ENCODE results near the gene CPD. TPM values are rescaled to one million over a fixed set of nuclear protein-coding genes. Genes with fewer than 3 reads are reported as not detected.
A peak's percentile ranks its signal among the peaks of the same experiment; 100 is the strongest.

CPD gene
- total and polyA plus RNA-seq, 2 of the 13 experiments (the other 11 are each of a cell fraction or from before 2014, with no cell fraction given): 46.1 to 72.3 TPM

DNA sequence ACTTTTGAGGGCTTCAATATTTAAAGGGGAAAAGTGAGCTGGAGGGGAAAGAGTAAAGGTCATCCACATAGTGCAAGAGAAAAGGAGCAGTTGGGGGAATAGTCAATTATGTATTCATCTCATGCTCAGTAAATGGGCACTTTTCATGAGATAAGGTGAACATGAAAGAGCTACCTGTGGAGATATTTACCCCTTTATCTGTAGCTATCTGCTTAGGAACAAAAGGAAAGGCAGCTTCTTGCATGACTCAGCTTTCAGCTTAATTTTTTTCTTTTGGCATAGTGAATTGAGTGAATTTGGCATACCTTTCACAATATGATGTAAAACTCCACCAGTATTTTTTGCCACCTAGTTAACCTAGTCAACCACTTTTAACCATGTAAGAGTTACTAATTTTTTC, 26.4 kb downstream of the CPD start (continued):
- peak; percentile 50; the same call in 1 of the 2 replicates for TF ChIP-seq FOSL2 (CRISPR knock-in tag; IDR thresholded peaks at IDR 0.05)
- TF ChIP-seq, protein P1, sequence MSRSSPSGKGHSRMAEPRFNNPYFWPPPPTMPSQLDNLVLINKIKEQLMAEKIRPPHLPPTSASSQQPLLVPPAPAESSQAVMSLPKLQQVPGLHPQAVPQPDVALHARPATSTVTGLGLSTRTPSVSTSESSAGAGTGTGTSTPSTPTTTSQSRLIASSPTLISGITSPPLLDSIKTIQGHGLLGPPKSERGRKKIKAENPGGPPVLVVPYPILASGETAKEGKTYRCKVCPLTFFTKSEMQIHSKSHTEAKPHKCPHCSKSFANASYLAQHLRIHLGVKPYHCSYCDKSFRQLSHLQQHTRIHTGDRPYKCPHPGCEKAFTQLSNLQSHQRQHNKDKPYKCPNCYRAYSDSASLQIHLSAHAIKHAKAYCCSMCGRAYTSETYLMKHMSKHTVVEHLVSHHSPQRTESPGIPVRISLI (CRISPR knock-in tag; IDR thresholded peaks at IDR 0.05; ENCODE audit: borderline replicate concordance): peak; percentile 37; the same call in 1 of the 2 replicates
- TF ChIP-seq, protein P2, sequence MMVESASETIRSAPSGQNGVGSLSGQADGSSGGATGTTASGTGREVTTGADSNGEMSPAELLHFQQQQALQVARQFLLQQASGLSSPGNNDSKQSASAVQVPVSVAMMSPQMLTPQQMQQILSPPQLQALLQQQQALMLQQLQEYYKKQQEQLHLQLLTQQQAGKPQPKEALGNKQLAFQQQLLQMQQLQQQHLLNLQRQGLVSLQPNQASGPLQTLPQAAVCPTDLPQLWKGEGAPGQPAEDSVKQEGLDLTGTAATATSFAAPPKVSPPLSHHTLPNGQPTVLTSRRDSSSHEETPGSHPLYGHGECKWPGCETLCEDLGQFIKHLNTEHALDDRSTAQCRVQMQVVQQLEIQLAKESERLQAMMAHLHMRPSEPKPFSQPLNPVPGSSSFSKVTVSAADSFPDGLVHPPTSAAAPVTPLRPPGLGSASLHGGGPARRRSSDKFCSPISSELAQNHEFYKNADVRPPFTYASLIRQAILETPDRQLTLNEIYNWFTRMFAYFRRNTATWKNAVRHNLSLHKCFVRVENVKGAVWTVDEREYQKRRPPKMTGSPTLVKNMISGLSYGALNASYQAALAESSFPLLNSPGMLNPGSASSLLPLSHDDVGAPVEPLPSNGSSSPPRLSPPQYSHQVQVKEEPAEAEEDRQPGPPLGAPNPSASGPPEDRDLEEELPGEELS (CRISPR knock-in tag; IDR thresholded peaks at IDR 0.05): peak; percentile 34; the same call in 1 of the 2 replicates
- peak in 1 of 2 experiments; percentile 67; a peak in 1 of 4 replicates for TF ChIP-seq EP300 (IDR thresholded peaks at IDR 0.05; ENCODE audit: low read depth in 2 of 2, low read length in 2 of 2)
- peak; percentile 63; the same call in 1 of the 2 replicates for TF ChIP-seq EP300 (CRISPR knock-in tag; IDR thresholded peaks at IDR 0.05; ENCODE audit: borderline replicate concordance)
- TF ChIP-seq JUN (CRISPR knock-in tag; IDR thresholded peaks at IDR 0.05): no peak
- no peak for TF ChIP-seq HHEX (CRISPR knock-in tag; IDR thresholded peaks at IDR 0.05)
- no peak for TF ChIP-seq ZZZ3 (CRISPR knock-in tag; IDR thresholded peaks at IDR 0.05; ENCODE audit: borderline replicate concordance)
- peak; percentile 48 for TF ChIP-seq ZEB1 (IDR thresholded peaks at IDR 0.05; ENCODE audit: insufficient replicate concordance, low read depth)
- TF ChIP-seq ZNF225 (CRISPR knock-in tag; IDR thresholded peaks at IDR 0.05): no peak
- TF ChIP-seq SOX5 (CRISPR knock-in tag; IDR thresholded peaks at IDR 0.05; ENCODE audit: borderline replicate concordance): peak; percentile 67; the same call in 1 of the 2 replicates
- no peak for TF ChIP-seq YEATS4 (CRISPR knock-in tag; IDR thresholded peaks at IDR 0.05; ENCODE audit: borderline replicate concordance)
- TF ChIP-seq HES4 (CRISPR knock-in tag; IDR thresholded peaks at IDR 0.05; ENCODE audit: borderline replicate concordance): no peak
- TF ChIP-seq ZBTB8A (CRISPR knock-in tag; IDR thresholded peaks at IDR 0.05; ENCODE audit: borderline replicate concordance, low read depth): no peak
- TF ChIP-seq, protein P3, sequence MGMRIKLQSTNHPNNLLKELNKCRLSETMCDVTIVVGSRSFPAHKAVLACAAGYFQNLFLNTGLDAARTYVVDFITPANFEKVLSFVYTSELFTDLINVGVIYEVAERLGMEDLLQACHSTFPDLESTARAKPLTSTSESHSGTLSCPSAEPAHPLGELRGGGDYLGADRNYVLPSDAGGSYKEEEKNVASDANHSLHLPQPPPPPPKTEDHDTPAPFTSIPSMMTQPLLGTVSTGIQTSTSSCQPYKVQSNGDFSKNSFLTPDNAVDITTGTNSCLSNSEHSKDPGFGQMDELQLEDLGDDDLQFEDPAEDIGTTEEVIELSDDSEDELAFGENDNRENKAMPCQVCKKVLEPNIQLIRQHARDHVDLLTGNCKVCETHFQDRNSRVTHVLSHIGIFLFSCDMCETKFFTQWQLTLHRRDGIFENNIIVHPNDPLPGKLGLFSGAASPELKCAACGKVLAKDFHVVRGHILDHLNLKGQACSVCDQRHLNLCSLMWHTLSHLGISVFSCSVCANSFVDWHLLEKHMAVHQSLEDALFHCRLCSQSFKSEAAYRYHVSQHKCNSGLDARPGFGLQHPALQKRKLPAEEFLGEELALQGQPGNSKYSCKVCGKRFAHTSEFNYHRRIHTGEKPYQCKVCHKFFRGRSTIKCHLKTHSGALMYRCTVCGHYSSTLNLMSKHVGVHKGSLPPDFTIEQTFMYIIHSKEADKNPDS (CRISPR knock-in tag; IDR thresholded peaks at IDR 0.05): no peak
- TF ChIP-seq, protein P4, sequence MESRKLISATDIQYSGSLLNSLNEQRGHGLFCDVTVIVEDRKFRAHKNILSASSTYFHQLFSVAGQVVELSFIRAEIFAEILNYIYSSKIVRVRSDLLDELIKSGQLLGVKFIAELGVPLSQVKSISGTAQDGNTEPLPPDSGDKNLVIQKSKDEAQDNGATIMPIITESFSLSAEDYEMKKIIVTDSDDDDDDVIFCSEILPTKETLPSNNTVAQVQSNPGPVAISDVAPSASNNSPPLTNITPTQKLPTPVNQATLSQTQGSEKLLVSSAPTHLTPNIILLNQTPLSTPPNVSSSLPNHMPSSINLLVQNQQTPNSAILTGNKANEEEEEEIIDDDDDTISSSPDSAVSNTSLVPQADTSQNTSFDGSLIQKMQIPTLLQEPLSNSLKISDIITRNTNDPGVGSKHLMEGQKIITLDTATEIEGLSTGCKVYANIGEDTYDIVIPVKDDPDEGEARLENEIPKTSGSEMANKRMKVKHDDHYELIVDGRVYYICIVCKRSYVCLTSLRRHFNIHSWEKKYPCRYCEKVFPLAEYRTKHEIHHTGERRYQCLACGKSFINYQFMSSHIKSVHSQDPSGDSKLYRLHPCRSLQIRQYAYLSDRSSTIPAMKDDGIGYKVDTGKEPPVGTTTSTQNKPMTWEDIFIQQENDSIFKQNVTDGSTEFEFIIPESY (CRISPR knock-in tag; IDR thresholded peaks at IDR 0.05): no peak
- peak; percentile 46; the same call in 1 of the 2 replicates for TF ChIP-seq NCOA2 (CRISPR knock-in tag; IDR thresholded peaks at IDR 0.05)
- TF ChIP-seq SALL2 (CRISPR knock-in tag; IDR thresholded peaks at IDR 0.05): no peak
- no peak for TF ChIP-seq CREB1 (IDR thresholded peaks at IDR 0.05)
- 0 out of 2 replicates have a peak, but pooled peaks have one; percentile 42 for TF ChIP-seq CREB1 (CRISPR knock-in tag; IDR thresholded peaks at IDR 0.05)
- TF ChIP-seq MEIS2 (CRISPR knock-in tag; IDR thresholded peaks at IDR 0.05): no peak
- no peak for TF ChIP-seq SPEN (CRISPR knock-in tag; IDR thresholded peaks at IDR 0.05; ENCODE audit: low read depth)
- no peak for TF ChIP-seq TEAD3 (CRISPR knock-in tag; optimal IDR thresholded peaks at IDR 0.05; ENCODE audit: borderline replicate concordance)
